Natural killer cell (primary cell): ENCODE data around the gene DMBX1. TPM values are rescaled to one million over a fixed set of nuclear protein-coding genes. Genes with fewer than 3 reads are reported as not detected.

Experiments used
- ATAC-seq, 3 donors: fragments of 150-1000 bp in 2 of 3; fragments of 200-7000 bp in 1 of 3; cut with Tn5 transposase; 1 replicate in 1 of 3; 2 replicates in 2 of 3; pipeline ENCODE4 v1.10.0; 2021; ENCODE audit warnings: mild to moderate bottlenecking in 2 of 3, moderate library complexity in 2 of 3
- DNase-seq, 2 donors: peaks; one replicate each; pipeline versions ENCODE4 v3.0.0 to v3.0.0-alpha.2; 2013 to 2021; ENCODE audit warnings: mixed read lengths in 1 of 2
- H3K27ac ChIP-seq: one replicate; pipeline ENCODE4 v1.5.1; 2013; ENCODE audit warnings: mild to moderate bottlenecking, low read length
- H3K27me3 ChIP-seq: one replicate; pipeline ENCODE4 v1.6.1; 2013; ENCODE audit warnings: low read length; ENCODE audit not compliant: control insufficient read depth, insufficient read depth
- H3K36me3 ChIP-seq: one replicate; pipeline ENCODE4 v1.6.1; 2013; ENCODE audit warnings: low read length; ENCODE audit not compliant: control insufficient read depth, insufficient read depth
- H3K4me1 ChIP-seq: one replicate; pipeline ENCODE4 v1.6.1; 2013; ENCODE audit warnings: low read length; ENCODE audit not compliant: control insufficient read depth, insufficient read depth
- H3K4me3 ChIP-seq: one replicate; pipeline ENCODE4 v1.5.1; 2013; ENCODE audit warnings: low read length
- H3K9me3 ChIP-seq: one replicate; pipeline ENCODE4 v1.6.1; 2013; ENCODE audit warnings: low read length; ENCODE audit not compliant: control insufficient read depth, insufficient read depth
- H3K27ac Mint-ChIP-seq, 2 donors: one replicate each; pipeline ENCODE4 v1.8.0; 2022; ENCODE audit warnings: mild to moderate bottlenecking in 2 of 2, mixed read lengths in 2 of 2, moderate library complexity in 1 of 2
- H3K27me3 Mint-ChIP-seq, 2 donors: one replicate each; pipeline ENCODE4 v1.8.0; 2022; ENCODE audit warnings: low read depth in 2 of 2, mixed read lengths in 2 of 2
- H3K36me3 Mint-ChIP-seq: one replicate; pipeline ENCODE4 v1.8.0; 2022; ENCODE audit warnings: mixed read lengths
- H3K4me1 Mint-ChIP-seq, 2 donors: one replicate each; pipeline ENCODE4 v1.8.0; 2022; ENCODE audit warnings: mixed read lengths in 2 of 2
- H3K4me3 Mint-ChIP-seq: one replicate; pipeline ENCODE4 v1.8.0; 2022; ENCODE audit warnings: mild to moderate bottlenecking, moderate library complexity, mixed read lengths
- H3K9me3 Mint-ChIP-seq, 2 donors: one replicate each; pipeline ENCODE4 v1.8.0; 2022; ENCODE audit warnings: mixed read lengths in 2 of 2
- CTCF ChIP-seq: fragments of 200-600 bp; IDR thresholded peaks from one replicate; pipeline ENCODE4 v1.8.0; 2022; ENCODE audit warnings: antibody characterized with exemption
- WGBS: methylation state at CpG from one replicate; pipeline ENCODE4 v1.1.7; 2013; ENCODE audit warnings: missing lambda C conversion rate; ENCODE audit not compliant: insufficient coverage; 5-methylcytosine and 5-hydroxymethylcytosine counted together
- intact Hi-C: fragments of 100-400 bp; cut with micrococcal nuclease; formaldehyde crosslinking; loops from one replicate; pipeline ENCODE4 v1.14.2; 2022
- total RNA-seq, 4 donors: library from RNA; stranded (reverse); fragments of 120-200 nt in 1 of 4; gene quantifications; one replicate each; pipeline versions ENCODE4 v1.2.3 to v1.2.4, GENCODE V29; 2013 to 2022

DMBX1 gene
- total RNA-seq, 3 donors from 2014 or later (not counting 1 experiment from before 2014, with no cell fraction given): not detected

GRCh38 chr1:46527474-46528296 is 38.0 kb downstream of the DMBX1 start:
- Mint-ChIP-seq H3K27me3 (peaks cover 29 to 33% of the 10 kb centered on the region in 2 donors), H3K4me1 (no peaks in the 10 kb centered on the region)

GRCh38 chr1:46528297-46528955 is 38.8 kb downstream of the DMBX1 start:
- peak; percentile 32 for TF ChIP-seq CTCF
- 46% methylated on average over 11 of the region's 11 CpGs for WGBS
- H3K4me3 Mint-ChIP-seq: no peak overlapping the region
- no peaks in the 10 kb centered on the region for H3K9me3 Mint-ChIP-seq
- intact Hi-C loops: loop anchor here (1.0 to 2.0 kb wide), 3 partner anchors 51 to 122 kb away; no protein-coding TSS in a partner anchor
- DNase-seq: no peak
- no peak overlapping the region for H3K4me3 ChIP-seq
- H3K27me3 ChIP-seq: peaks cover 6% of the 10 kb centered on the region
- peaks cover 7% of the 10 kb centered on the region for H3K4me1 ChIP-seq
- H3K36me3 Mint-ChIP-seq: no peaks in the 10 kb centered on the region
- no peaks in the 10 kb centered on the region for H3K9me3 ChIP-seq
- H3K36me3 ChIP-seq: no peaks in the 10 kb centered on the region
- no peak for ATAC-seq
- peaks cover 29 to 33% of the 10 kb centered on the region in 2 donors for H3K27me3 Mint-ChIP-seq
- H3K27ac ChIP-seq: no peak overlapping the region
- H3K27ac Mint-ChIP-seq: no peak overlapping the region
- no peaks in the 10 kb centered on the region for H3K4me1 Mint-ChIP-seq

More at GRCh38 chr1:46527474-46528296, 38.0 kb downstream of the DMBX1 start:
- Histone ChIP-seq H3K4me1 (peaks cover 6% of the 10 kb centered on the region), H3K4me3 (no peak overlapping the region), H3K27ac (no peak overlapping the region), H3K9me3 (no peaks in the 10 kb centered on the region), H3K36me3 (no peaks in the 10 kb centered on the region), H3K27me3 (peaks cover 6% of the 10 kb centered on the region)
- peak; percentile 61 to 81 for DNase-seq
- ATAC-seq: peak; percentile 62 to 68 (median 62)
- Mint-ChIP-seq H3K4me3 (no peak overlapping the region), H3K27ac (no peak overlapping the region), H3K9me3 (no peaks in the 10 kb centered on the region), H3K36me3 (no peaks in the 10 kb centered on the region)
- intact Hi-C loops: loop anchor here (1.0 to 2.0 kb wide), 3 partner anchors 50 to 121 kb away; no protein-coding TSS in a partner anchor
- WGBS: 27% methylated on average over 3 of the region's 3 CpGs
- peak; percentile 77 for TF ChIP-seq CTCF

GRCh38 chr1:46529031-46529630 is 39.5 kb downstream of the DMBX1 start:
- H3K36me3 Mint-ChIP-seq: no peaks in the 10 kb centered on the region
- H3K4me3 ChIP-seq: no peak overlapping the region
- no peak for ATAC-seq
- 64% methylated on average over 4 of the region's 4 CpGs for WGBS
- no peak overlapping the region for H3K27ac ChIP-seq
- peaks cover 13% of the 10 kb centered on the region for H3K4me1 ChIP-seq
- H3K27me3 Mint-ChIP-seq: peaks cover 26 to 33% of the 10 kb centered on the region in 2 donors
- no peak for DNase-seq
- H3K9me3 ChIP-seq: no peaks in the 10 kb centered on the region
- peaks cover 5 to 6% of the 10 kb centered on the region in 2 donors for H3K4me1 Mint-ChIP-seq
- H3K4me3 Mint-ChIP-seq: no peak overlapping the region
- H3K27ac Mint-ChIP-seq: no peak overlapping the region
- TF ChIP-seq CTCF: no peak
- peaks cover 6% of the 10 kb centered on the region for H3K27me3 ChIP-seq
- no peaks in the 10 kb centered on the region for H3K9me3 Mint-ChIP-seq
- no peaks in the 10 kb centered on the region for H3K36me3 ChIP-seq
- intact Hi-C loops: loop anchor here (2.0 kb wide), 1 partner anchor 122 kb away; no protein-coding TSS in a partner anchor
